Common myeloid progenitor, CD34-positive (primary cell): ENCODE results near the gene TMEM120B.

Experiments
- CTCF ChIA-PET: fragments of 350-600 bp; sonication (Branson Sonifier 250); formaldehyde crosslinking; loops from one replicate; lab custom pipeline; 2021; ENCODE audit warnings: antibody characterized with exemption; lab: Charles Lee
- POLR2A ChIA-PET: fragments of 350-600 bp; sonication (Branson Sonifier 250); formaldehyde crosslinking; loops from one replicate; lab custom pipeline; 2021; ENCODE audit warnings: antibody characterized with exemption; lab: Charles Lee
- DNase-seq, 3 donors: peaks; one replicate each; pipeline versions ENCODE4 v3.0.0 to v3.0.0-alpha.2; 2013
- H3K27ac ChIP-seq, 2 experiments: 1 replicate in 1 of 2; 2 replicates in 1 of 2; pipeline ENCODE4 v1.7.0; 2013; ENCODE audit warnings: inconsistent platforms in 2 of 2, low read length in 2 of 2, mild to moderate bottlenecking in 2 of 2, low read depth in 1 of 2, moderate library complexity in 1 of 2; ENCODE audit not compliant: severe bottlenecking in 2 of 2, insufficient read depth in 1 of 2, poor library complexity in 1 of 2
- H3K27me3 ChIP-seq, 5 experiments: replicated peaks in 2 of 5; 1 replicate in 3 of 5; 2 replicates in 2 of 5; pipeline versions ENCODE4 v1.6.1 to v1.7.0; 2013; ENCODE audit warnings: low read length in 4 of 5, mild to moderate bottlenecking in 2 of 5, moderate library complexity in 2 of 5, inconsistent platforms in 1 of 5; ENCODE audit not compliant: insufficient read depth in 5 of 5, control insufficient read depth in 4 of 5
- H3K36me3 ChIP-seq, 4 experiments: 1 replicate in 2 of 4; 2 replicates in 2 of 4; pipeline versions ENCODE4 v1.6.1 to v1.7.0; 2013; ENCODE audit warnings: low read length in 3 of 4, control low read depth in 1 of 4, mild to moderate bottlenecking in 1 of 4; ENCODE audit not compliant: control insufficient read depth in 4 of 4, insufficient read depth in 4 of 4
- H3K4me1 ChIP-seq, 4 experiments: 1 replicate in 3 of 4; 2 replicates in 1 of 4; pipeline versions ENCODE4 v1.6.1 to v1.7.1; 2013; ENCODE audit warnings: low read length in 3 of 4, mild to moderate bottlenecking in 3 of 4, control low read depth in 1 of 4, inconsistent platforms in 1 of 4, moderate library complexity in 1 of 4; ENCODE audit not compliant: control insufficient read depth in 4 of 4, insufficient read depth in 4 of 4; ENCODE audit errors: control extremely low read depth in 1 of 4
- H3K4me3 ChIP-seq, 7 experiments: 1 replicate in 4 of 7; 2 replicates in 3 of 7; pipeline versions ENCODE4 v1.5.1 to v1.7.0; 2013; ENCODE audit warnings: mild to moderate bottlenecking in 7 of 7, low read length in 6 of 7, moderate library complexity in 6 of 7, inconsistent platforms in 2 of 7, low read depth in 2 of 7, control low read depth in 1 of 7; ENCODE audit not compliant: insufficient read depth in 4 of 7, control insufficient read depth in 1 of 7; ENCODE audit errors: extremely low read depth in 1 of 7
- H3K9me3 ChIP-seq, 5 experiments: 1 replicate in 4 of 5; 2 replicates in 1 of 5; pipeline versions ENCODE4 v1.6.1 to v1.7.1; 2013; ENCODE audit warnings: low read length in 4 of 5, mild to moderate bottlenecking in 2 of 5, inconsistent platforms in 1 of 5, low read depth in 1 of 5, moderate library complexity in 1 of 5; ENCODE audit not compliant: control insufficient read depth in 4 of 5, insufficient read depth in 2 of 5; ENCODE audit errors: control extremely low read depth in 1 of 5
- WGBS: methylation state at CpG from one replicate; pipeline ENCODE4 v1.1.5; 2013; ENCODE audit not compliant: insufficient coverage; 5-methylcytosine and 5-hydroxymethylcytosine counted together

TMEM120B gene

GRCh38 chr12:121799156-121799841 lies 86.7 kb downstream of the TMEM120B start:
- ChIA-PET CTCF (interaction anchor here (1.2 to 12.8 kb wide), 8 partner anchors 9 to 119 kb away, joined by 3 to 462 read pairs (median 6); partner anchors contain the start of genes CFAP251, PSMD9 and SETD1B), POLR2A (interaction anchor here (1.5 to 3.6 kb wide), 2 partner anchors 12 kb away, joined by 8 to 24 read pairs; no protein-coding TSS in a partner anchor)
- no peaks in the 10 kb centered on the region for H3K9me3 ChIP-seq
- peaks cover 15 to 57% (median 49%) of the 10 kb centered on the region in 4 experiments for H3K4me1 ChIP-seq
- peak overlapping the region; percentile 47 to 97 (median 89) for H3K4me3 ChIP-seq
- peaks cover 0 to 36% (median 17%) of the 10 kb centered on the region in 4 experiments for H3K36me3 ChIP-seq
- no peaks in the 10 kb centered on the region for H3K27me3 ChIP-seq
- H3K27ac ChIP-seq = peak overlapping the region in 1 of 2 experiments; percentile 98
- 59% methylated on average over 12 of the region's 30 CpGs for WGBS
- DNase-seq = peak; percentile 57 to 83 (median 78)

DNA sequence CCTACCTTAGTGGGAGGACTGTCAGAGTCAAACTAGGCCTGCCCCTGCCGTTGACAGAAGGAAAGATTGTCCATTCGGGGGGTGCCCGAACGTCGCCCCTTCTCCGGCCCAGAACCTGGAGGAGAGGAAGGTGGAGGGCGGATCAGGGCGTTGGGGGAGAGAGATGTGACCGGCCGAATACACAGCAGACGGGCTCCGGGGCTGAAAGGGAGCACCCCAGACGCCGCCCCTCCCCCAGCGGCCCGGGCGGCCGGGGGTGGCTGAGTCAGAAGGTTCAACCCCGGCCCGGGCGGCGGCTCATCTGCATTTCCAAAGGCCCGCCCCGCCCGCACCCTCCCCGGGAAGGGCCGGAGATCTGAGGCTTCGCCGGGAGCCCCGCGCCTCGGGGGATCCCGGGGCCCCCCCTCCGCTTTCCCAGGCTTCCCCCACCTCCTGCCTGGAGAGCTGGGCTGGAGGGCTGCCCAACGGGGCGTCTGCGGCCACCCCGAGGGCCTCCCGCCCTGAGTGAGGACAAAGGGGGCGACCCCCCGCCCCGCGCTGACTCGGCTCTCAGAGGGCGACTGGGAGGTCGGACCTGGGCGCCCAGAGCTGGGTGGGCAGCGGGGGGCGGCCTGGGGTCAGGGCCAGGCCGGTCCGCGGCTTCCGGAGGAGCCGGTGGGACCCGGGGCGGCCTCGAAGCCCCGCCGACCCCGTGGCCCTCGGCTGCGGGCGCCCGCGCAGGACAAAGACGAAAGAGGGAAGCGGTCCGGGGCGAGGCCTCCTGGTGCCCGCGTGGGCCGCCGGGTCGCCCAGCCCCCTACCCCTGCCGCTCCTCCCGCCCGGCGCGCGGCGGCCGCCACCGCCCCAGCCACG lies 87.5 kb downstream of the TMEM120B start:
- ChIA-PET CTCF (interaction anchor here (1.6 to 12.8 kb wide), 3 partner anchors 8 to 91 kb away, joined by 7 to 462 read pairs (median 90); partner anchors contain the start of genes PSMD9 and SETD1B), POLR2A (interaction anchor here (1.0 to 3.6 kb wide), 2 partner anchors 12 to 18 kb away, joined by 3 to 24 read pairs; no protein-coding TSS in a partner anchor)
- peaks cover 15 to 54% (median 43%) of the 10 kb centered on the region in 4 experiments for H3K4me1 ChIP-seq
- H3K27me3 ChIP-seq = no peaks in the 10 kb centered on the region
- H3K4me3 ChIP-seq = peak overlapping the region; percentile 47 to 97 (median 89)
- 0% methylated on average over 54 of the region's 84 CpGs for WGBS
- H3K36me3 ChIP-seq = peaks cover 0 to 36% (median 17%) of the 10 kb centered on the region in 4 experiments
- no peaks in the 10 kb centered on the region for H3K9me3 ChIP-seq
- peak in 2 of 3 donors; percentile 67 to 78 for DNase-seq
- peak overlapping the region; percentile 66 to 98 for H3K27ac ChIP-seq

GRCh38 chr12:121800694-121801594 lies 88.4 kb downstream of the TMEM120B start:
- ChIA-PET POLR2A (interaction anchor here (1.0 to 3.6 kb wide), 3 partner anchors 10 to 19 kb away, joined by 3 to 24 read pairs (median 5); no protein-coding TSS in a partner anchor), CTCF (interaction anchor here (1.1 to 12.9 kb wide), 5 partner anchors 4 to 93 kb away, joined by 5 to 462 read pairs (median 8); partner anchors contain the start of genes RHOF and SETD1B)
- H3K27ac ChIP-seq = peak overlapping the region; percentile 96 to 98
- no peaks in the 10 kb centered on the region for H3K27me3 ChIP-seq
- under 1% methylated on average over 83 of the region's 86 CpGs for WGBS
- peak; percentile 77 to 90 (median 86) for DNase-seq
- H3K36me3 ChIP-seq = peaks cover 0 to 31% (median 13%) of the 10 kb centered on the region in 4 experiments
- H3K9me3 ChIP-seq = no peaks in the 10 kb centered on the region
- H3K4me1 ChIP-seq = peaks cover 15 to 57% (median 46%) of the 10 kb centered on the region in 4 experiments
- peak overlapping the region; percentile 47 to 97 (median 89) for H3K4me3 ChIP-seq

- H3K36me3 ChIP-seq = peaks cover 0 to 31% (median 9%) of the 10 kb centered on the region in 4 experiments
- H3K9me3 ChIP-seq = no peaks in the 10 kb centered on the region
- peaks cover 17 to 62% (median 52%) of the 10 kb centered on the region in 4 experiments for H3K4me1 ChIP-seq
- ChIA-PET POLR2A (interaction anchor here (0.6 to 3.6 kb wide), 4 partner anchors 10 to 34 kb away, joined by 4 to 24 read pairs (median 6); no protein-coding TSS in a partner anchor), CTCF (interaction anchor here (0.9 to 12.9 kb wide), 7 partner anchors 5 to 92 kb away, joined by 3 to 462 read pairs (median 5); partner anchors contain the start of genes RHOF and SETD1B)
- WGBS = 0% methylated on average over 7 of the region's 18 CpGs
- peak overlapping the region; percentile 96 to 98 for H3K27ac ChIP-seq
- no peaks in the 10 kb centered on the region for H3K27me3 ChIP-seq
- no peak for DNase-seq
- H3K4me3 ChIP-seq = peak overlapping the region; percentile 47 to 97 (median 89)
Observed at GRCh38 chr12:121801595-121802484, 89.3 kb downstream of the TMEM120B start.

DNA sequence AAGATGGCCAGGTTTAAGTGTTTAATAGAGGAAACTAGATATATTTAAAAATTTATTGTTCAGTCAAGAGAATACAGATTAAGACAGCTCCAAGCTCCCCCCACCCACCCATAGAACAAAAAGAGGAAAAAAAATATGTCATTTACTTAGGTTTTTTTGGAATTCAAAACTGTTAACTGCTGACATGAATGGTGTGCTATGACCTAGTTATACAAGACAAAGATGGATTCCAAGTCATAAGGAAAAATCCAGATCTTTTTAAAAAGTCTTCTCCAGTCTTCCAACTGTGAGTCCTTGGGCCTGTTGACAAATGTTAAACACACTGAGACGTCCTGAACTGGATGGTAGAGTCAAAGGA lies 89.9 kb downstream of the TMEM120B start:
- DNase-seq = no peak
- H3K4me3 ChIP-seq = peak overlapping the region in 6 of 7 experiments; percentile 82 to 97 (median 89)
- WGBS = 0% methylated on average over 1 of the region's 1 CpG
- peak overlapping the region; percentile 96 to 98 for H3K27ac ChIP-seq
- POLR2A ChIA-PET = interaction anchor here (0.6 to 3.6 kb wide), 7 partner anchors 8 to 297 kb away, joined by 3 to 24 read pairs (median 5); no protein-coding TSS in a partner anchor
- peaks cover 3 to 34% (median 10%) of the 10 kb centered on the region in 4 experiments for H3K36me3 ChIP-seq
- no peaks in the 10 kb centered on the region for H3K27me3 ChIP-seq
- H3K4me1 ChIP-seq = peaks cover 18 to 68% (median 53%) of the 10 kb centered on the region in 4 experiments
- CTCF ChIA-PET = interaction anchor here (0.9 to 12.9 kb wide), 6 partner anchors 5 to 89 kb away, joined by 3 to 462 read pairs (median 6); partner anchors contain the start of genes RHOF and SETD1B
- no peaks in the 10 kb centered on the region for H3K9me3 ChIP-seq
